ENCODE data around the gene ZNF568.

DNA sequence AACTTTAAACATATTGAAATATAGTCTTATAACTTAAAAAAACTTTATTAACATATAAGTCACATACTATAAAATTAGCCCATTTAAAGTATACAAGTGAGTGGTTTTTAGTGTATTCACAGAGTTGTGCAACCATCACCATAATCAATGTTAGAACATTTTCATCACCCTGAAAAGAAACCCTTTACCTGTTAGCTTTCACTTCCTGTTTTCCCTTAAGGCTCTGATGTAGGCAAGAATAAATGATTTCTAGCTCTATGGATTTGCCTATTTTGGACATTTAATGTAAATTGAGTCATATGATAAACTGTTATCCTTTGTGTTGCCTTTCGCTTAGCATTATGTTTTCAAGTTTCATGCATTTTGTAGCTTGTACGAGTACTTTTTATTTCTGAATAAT, 15.6 kb downstream of the ZNF568 start:
- TF ChIP-seq, protein P1, sequence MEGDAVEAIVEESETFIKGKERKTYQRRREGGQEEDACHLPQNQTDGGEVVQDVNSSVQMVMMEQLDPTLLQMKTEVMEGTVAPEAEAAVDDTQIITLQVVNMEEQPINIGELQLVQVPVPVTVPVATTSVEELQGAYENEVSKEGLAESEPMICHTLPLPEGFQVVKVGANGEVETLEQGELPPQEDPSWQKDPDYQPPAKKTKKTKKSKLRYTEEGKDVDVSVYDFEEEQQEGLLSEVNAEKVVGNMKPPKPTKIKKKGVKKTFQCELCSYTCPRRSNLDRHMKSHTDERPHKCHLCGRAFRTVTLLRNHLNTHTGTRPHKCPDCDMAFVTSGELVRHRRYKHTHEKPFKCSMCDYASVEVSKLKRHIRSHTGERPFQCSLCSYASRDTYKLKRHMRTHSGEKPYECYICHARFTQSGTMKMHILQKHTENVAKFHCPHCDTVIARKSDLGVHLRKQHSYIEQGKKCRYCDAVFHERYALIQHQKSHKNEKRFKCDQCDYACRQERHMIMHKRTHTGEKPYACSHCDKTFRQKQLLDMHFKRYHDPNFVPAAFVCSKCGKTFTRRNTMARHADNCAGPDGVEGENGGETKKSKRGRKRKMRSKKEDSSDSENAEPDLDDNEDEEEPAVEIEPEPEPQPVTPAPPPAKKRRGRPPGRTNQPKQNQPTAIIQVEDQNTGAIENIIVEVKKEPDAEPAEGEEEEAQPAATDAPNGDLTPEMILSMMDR (IDR thresholded peaks at IDR 0.05) = no peak
- no peak for TF ChIP-seq POLR2AphosphoS5 (IDR thresholded peaks at IDR 0.05)
- TF ChIP-seq EP300 (IDR thresholded peaks at IDR 0.05) = no peak
